Bronchial epithelial cell (primary cell): Measurements from ENCODE around the gene SLC12A7. TPM values are rescaled to one million over a fixed set of nuclear protein-coding genes. Genes with fewer than 3 reads are reported as not detected.
"Not testable (repeated sequence)": the region's sequence is repeated elsewhere in the genome, so short reads cannot be mapped to it uniquely, and the experiment has no call there.

Source experiments
- DNase-seq: peaks from one replicate; pipeline ENCODE4 v3.0.0-alpha.2; 2010; ENCODE audit warnings: low read depth
- FAIRE-seq: peaks from 2 replicates; lab custom pipeline; 2011; peaks lifted over from hg19 to GRCh38; lab: Jason Lieb, UNC
- H3K27me3 ChIP-seq: 2 replicates; pipeline ENCODE4 v1.5.1; 2011; ENCODE audit warnings: low read length; ENCODE audit not compliant: control insufficient read depth, insufficient read depth
- H3K36me3 ChIP-seq: 2 replicates; pipeline ENCODE4 v1.5.1; 2011; ENCODE audit warnings: low read length; ENCODE audit not compliant: control insufficient read depth, insufficient read depth
- H3K4me3 ChIP-seq: 2 replicates; pipeline ENCODE4 v1.5.1; 2011; ENCODE audit warnings: mild to moderate bottlenecking, low read depth, low read length, control low read depth
- CTCF ChIP-seq: IDR thresholded peaks from 2 replicates; pipeline ENCODE4 v1.5.1; 2011; ENCODE audit warnings: mild to moderate bottlenecking, moderate library complexity, low read length, control low read depth, inconsistent platforms; ENCODE audit not compliant: insufficient read depth, severe bottlenecking
- total RNA-seq: library from RNA; depleted of rRNA; stranded (reverse); fragments of >200 nt; gene quantifications from 2 replicates; pipeline ENCODE4 v1.2.1, GENCODE V29; 2014

The SLC12A7 gene
- total RNA-seq, 1 donor from 2014 or later: 10.3 TPM

- H3K27me3 ChIP-seq: peaks cover 3% of the 10 kb centered on the region
- H3K36me3 ChIP-seq: no peaks in the 10 kb centered on the region
- no peak for FAIRE-seq
- no peak for TF ChIP-seq CTCF
- no peak for DNase-seq
- H3K4me3 ChIP-seq: no peak overlapping the region
Observed at GRCh38 chr5:1098986-1099597, 12.8 kb downstream of the SLC12A7 start.

GRCh38 chr5:1097988-1098385 is 13.9 kb downstream of the SLC12A7 start:
- FAIRE-seq, DNase-seq, H3K4me3 ChIP-seq, H3K27me3 ChIP-seq, H3K36me3 ChIP-seq: not testable (repeated sequence)

GRCh38 chr5:1097381-1097987 is 14.4 kb downstream of the SLC12A7 start:
- FAIRE-seq (no peak), DNase-seq (no peak)
- Histone ChIP-seq H3K4me3 (no peak overlapping the region), H3K27me3 (no peaks in the 10 kb centered on the region), H3K36me3 (no peaks in the 10 kb centered on the region)
- TF ChIP-seq CTCF: no peak

- TF ChIP-seq CTCF: no peak
- H3K4me3 ChIP-seq: no peak overlapping the region
- no peak for FAIRE-seq
- no peak for DNase-seq
- H3K36me3 ChIP-seq: no peaks in the 10 kb centered on the region
- no peaks in the 10 kb centered on the region for H3K27me3 ChIP-seq
Observed at GRCh38 chr5:1096838-1097237, 15.0 kb downstream of the SLC12A7 start.

- FAIRE-seq: no peak
- no peaks in the 10 kb centered on the region for H3K27me3 ChIP-seq
- H3K36me3 ChIP-seq: peaks cover 1% of the 10 kb centered on the region
- no peak for DNase-seq
- no peak overlapping the region for H3K4me3 ChIP-seq
- TF ChIP-seq CTCF: no peak
Observed at GRCh38 chr5:1095990-1096363, 15.9 kb downstream of the SLC12A7 start.

GRCh38 chr5:1095302-1095989 is 16.4 kb downstream of the SLC12A7 start:
- H3K36me3 ChIP-seq: peaks cover 2% of the 10 kb centered on the region
- no peaks in the 10 kb centered on the region for H3K27me3 ChIP-seq
- no peak for FAIRE-seq
- DNase-seq: no peak
- H3K4me3 ChIP-seq: no peak overlapping the region
- TF ChIP-seq CTCF: no peak
